HEK293 (cell line): Measurements from ENCODE around the gene KLHDC7B.

ENCODE experiments used
- BCL6B ChIP-seq: fragments of 450-650 bp; formaldehyde crosslinking; IDR thresholded peaks from 2 replicates; pipeline ENCODE4 v1.5.1; 2017; ENCODE audit warnings: missing biosample characterization, missing genetic modification characterization
- ELK4 ChIP-seq: IDR thresholded peaks from 2 replicates; pipeline ENCODE4 v1.6.1; 2011; ENCODE audit warnings: mild to moderate bottlenecking, low read depth, low read length, borderline replicate concordance
- FEZF1 ChIP-seq: fragments of 450-650 bp; formaldehyde crosslinking; IDR thresholded peaks from 2 replicates; pipeline ENCODE4 v1.5.1; 2016; ENCODE audit warnings: missing biosample characterization, missing genetic modification characterization
- GLI4 ChIP-seq: fragments of 450-650 bp; formaldehyde crosslinking; IDR thresholded peaks from 2 replicates; pipeline ENCODE4 v1.5.1; 2016; ENCODE audit warnings: missing biosample characterization, missing genetic modification characterization
- GLIS2 ChIP-seq: fragments of 450-650 bp; formaldehyde crosslinking; IDR thresholded peaks from 2 replicates; pipeline ENCODE4 v1.5.1; 2016; ENCODE audit warnings: missing biosample characterization, missing genetic modification characterization
- INSM2 ChIP-seq: fragments of 450-650 bp; formaldehyde crosslinking; IDR thresholded peaks from 2 replicates; pipeline ENCODE4 v1.5.1; 2016; ENCODE audit warnings: missing biosample characterization, missing genetic modification characterization
- OVOL3 ChIP-seq: fragments of 450-650 bp; formaldehyde crosslinking; IDR thresholded peaks from 2 replicates; pipeline ENCODE4 v1.5.1; 2016; ENCODE audit warnings: missing biosample characterization, missing genetic modification characterization
- PRDM10 ChIP-seq: fragments of 450-650 bp; formaldehyde crosslinking; IDR thresholded peaks from 2 replicates; pipeline ENCODE4 v1.5.1; 2016; ENCODE audit warnings: missing biosample characterization, missing genetic modification characterization
- TRIM28 ChIP-seq: IDR thresholded peaks from 2 replicates; pipeline ENCODE4 v1.6.1; 2011; ENCODE audit warnings: low read length, control low read depth, borderline replicate concordance
- ZBTB7A ChIP-seq: fragments of 450-650 bp; formaldehyde crosslinking; IDR thresholded peaks from 2 replicates; pipeline ENCODE4 v1.5.1; 2016; ENCODE audit warnings: low read depth, missing biosample characterization, missing genetic modification characterization
- ZFP69B ChIP-seq: fragments of 450-650 bp; formaldehyde crosslinking; IDR thresholded peaks from 2 replicates; pipeline ENCODE4 v1.5.1; 2016; ENCODE audit warnings: missing biosample characterization, missing genetic modification characterization
- ZNF146 ChIP-seq: fragments of 450-650 bp; formaldehyde crosslinking; IDR thresholded peaks from 2 replicates; pipeline ENCODE4 v1.5.1; 2016; ENCODE audit warnings: missing biosample characterization, missing genetic modification characterization
- ZNF221 ChIP-seq: fragments of 450-650 bp; formaldehyde crosslinking; IDR thresholded peaks from 2 replicates; pipeline ENCODE4 v1.5.1; 2017; ENCODE audit warnings: missing biosample characterization, missing genetic modification characterization, borderline replicate concordance
- ZNF239 ChIP-seq: fragments of 450-650 bp; formaldehyde crosslinking; IDR thresholded peaks from 2 replicates; pipeline ENCODE4 v1.5.1; 2016; ENCODE audit warnings: missing biosample characterization, missing genetic modification characterization
- ZNF24 ChIP-seq: fragments of 450-650 bp; formaldehyde crosslinking; IDR thresholded peaks from 2 replicates; pipeline ENCODE4 v1.5.1; 2016; ENCODE audit warnings: missing biosample characterization, missing genetic modification characterization
- ZNF26 ChIP-seq: fragments of 450-650 bp; formaldehyde crosslinking; IDR thresholded peaks from 2 replicates; pipeline ENCODE4 v1.5.1; 2016; ENCODE audit warnings: missing biosample characterization, missing genetic modification characterization
- ZNF274 ChIP-seq, 2 experiments: fragments of 200-500 bp in 1 of 2; fragments of 450-650 bp in 1 of 2; sonication (Bioruptor generic) in 1 of 2; formaldehyde crosslinking in 1 of 2; IDR thresholded peaks; 2 replicates each; pipeline versions ENCODE4 v1.5.1 to v1.6.1; 2014 to 2016; ENCODE audit warnings: borderline replicate concordance in 1 of 2, inconsistent platforms in 1 of 2, low read length in 1 of 2, missing biosample characterization in 1 of 2, missing genetic modification characterization in 1 of 2
- ZNF292 ChIP-seq: fragments of 450-650 bp; formaldehyde crosslinking; IDR thresholded peaks from 2 replicates; pipeline ENCODE4 v1.5.1; 2016; ENCODE audit warnings: low read depth, missing biosample characterization, missing genetic modification characterization, borderline replicate concordance
- ZNF302 ChIP-seq: fragments of 450-650 bp; formaldehyde crosslinking; IDR thresholded peaks from 2 replicates; pipeline ENCODE4 v1.5.1; 2016; ENCODE audit warnings: missing biosample characterization, missing genetic modification characterization, low read depth
- ZNF350 ChIP-seq: fragments of 450-650 bp; formaldehyde crosslinking; IDR thresholded peaks from 2 replicates; pipeline ENCODE4 v1.5.0; 2017; ENCODE audit warnings: missing biosample characterization, mild to moderate bottlenecking, missing genetic modification characterization
- ZNF423 ChIP-seq: fragments of 450-650 bp; formaldehyde crosslinking; IDR thresholded peaks from 2 replicates; pipeline ENCODE4 v1.5.1; 2016; ENCODE audit warnings: missing biosample characterization, missing genetic modification characterization
- ZNF426 ChIP-seq: fragments of 450-650 bp; formaldehyde crosslinking; IDR thresholded peaks from 2 replicates; pipeline ENCODE4 v1.5.1; 2017; ENCODE audit warnings: missing biosample characterization, missing genetic modification characterization, mild to moderate bottlenecking, inconsistent platforms, moderate library complexity
- ZNF48 ChIP-seq: fragments of 450-650 bp; formaldehyde crosslinking; IDR thresholded peaks from 2 replicates; pipeline ENCODE4 v1.5.1; 2016; ENCODE audit warnings: missing biosample characterization, missing genetic modification characterization
- ZNF529 ChIP-seq: fragments of 450-650 bp; formaldehyde crosslinking; IDR thresholded peaks from 2 replicates; pipeline ENCODE4 v1.5.1; 2017; ENCODE audit warnings: missing genetic modification characterization, missing biosample characterization; ENCODE audit not compliant: insufficient replicate concordance
- ZNF548 ChIP-seq: fragments of 450-650 bp; formaldehyde crosslinking; IDR thresholded peaks from 2 replicates; pipeline ENCODE4 v1.5.1; 2016; ENCODE audit warnings: missing biosample characterization, missing genetic modification characterization
- ZNF571 ChIP-seq: fragments of 450-650 bp; formaldehyde crosslinking; IDR thresholded peaks from 2 replicates; pipeline ENCODE4 v1.5.0; 2017; ENCODE audit warnings: missing biosample characterization, missing genetic modification characterization
- ZNF704 ChIP-seq: fragments of 450-650 bp; formaldehyde crosslinking; IDR thresholded peaks from 2 replicates; pipeline ENCODE4 v1.5.1; 2016; ENCODE audit warnings: missing biosample characterization, missing genetic modification characterization
- ZNF768 ChIP-seq: fragments of 450-650 bp; formaldehyde crosslinking; IDR thresholded peaks from 2 replicates; pipeline ENCODE4 v1.5.1; 2018; ENCODE audit warnings: missing biosample characterization, mild to moderate bottlenecking, missing genetic modification characterization
- ZNF791 ChIP-seq: fragments of 450-650 bp; formaldehyde crosslinking; IDR thresholded peaks from 2 replicates; pipeline ENCODE4 v1.5.1; 2016; ENCODE audit warnings: missing biosample characterization, missing genetic modification characterization
- ZNF792 ChIP-seq: fragments of 450-650 bp; formaldehyde crosslinking; IDR thresholded peaks from 2 replicates; pipeline ENCODE4 v1.5.1; 2016; ENCODE audit warnings: missing biosample characterization, missing genetic modification characterization
- ZNF830 ChIP-seq: fragments of 450-650 bp; IDR thresholded peaks from 2 replicates; pipeline ENCODE4 v1.5.0; 2018; ENCODE audit warnings: missing biosample characterization, missing genetic modification characterization, low read depth, mild to moderate bottlenecking, moderate library complexity

KLHDC7B gene

GRCh38 chr22:50583294-50583861 lies 37.7 kb downstream of the KLHDC7B start (continued):
- TF ChIP-seq INSM2 (tag by site-specific recombination) = 0 out of 2 replicates have a peak, but pooled peaks have one; percentile 2
- TF ChIP-seq ZNF548 (tag by site-specific recombination) = no peak
- TF ChIP-seq OVOL3 (tag by site-specific recombination) = no peak
- no peak for TF ChIP-seq ZNF791 (tag by site-specific recombination)
- no peak for TF ChIP-seq ZNF426 (tag by site-specific recombination)
- no peak for TF ChIP-seq ZNF48
- no peak for TF ChIP-seq ZNF423 (tag by site-specific recombination)
- TF ChIP-seq ZNF768 (tag by site-specific recombination) = no peak
- TF ChIP-seq ZNF529 (tag by site-specific recombination) = no peak
- TF ChIP-seq ZNF239 = no peak
- TF ChIP-seq GLI4 = no peak
- TF ChIP-seq ZNF704 (tag by site-specific recombination) = no peak
- TF ChIP-seq ZNF292 (tag by site-specific recombination) = no peak
- TF ChIP-seq ZNF571 = no peak
- TF ChIP-seq TRIM28 = no peak
- TF ChIP-seq BCL6B (tag by site-specific recombination) = no peak
- no peak for TF ChIP-seq ZNF24 (tag by site-specific recombination)
- TF ChIP-seq ZNF274 (IDR thresholded peaks at IDR 0.05; ENCODE audit: low read length) = no peak
- no peak for TF ChIP-seq ZNF274 (tag by site-specific recombination; IDR thresholded peaks at IDR 0.05; ENCODE audit: borderline replicate concordance)
- no peak for TF ChIP-seq ZBTB7A (tag by site-specific recombination)
- TF ChIP-seq ZNF26 (tag by site-specific recombination) = no peak
- TF ChIP-seq FEZF1 (tag by site-specific recombination) = no peak
- 0 out of 2 replicates have a peak, but pooled peaks have one; percentile 12 for TF ChIP-seq GLIS2 (tag by site-specific recombination)
- TF ChIP-seq PRDM10 (tag by site-specific recombination) = peak; percentile 27
- TF ChIP-seq ZNF830 (tag by site-specific recombination) = no peak
- no peak for TF ChIP-seq ZNF146 (tag by site-specific recombination)
- TF ChIP-seq ZFP69B = no peak
- TF ChIP-seq ZNF792 = no peak
- no peak for TF ChIP-seq ZNF350 (tag by site-specific recombination)
- no peak for TF ChIP-seq ZNF221 (tag by site-specific recombination)
- no peak for TF ChIP-seq ELK4
- TF ChIP-seq ZNF302 (tag by site-specific recombination) = no peak
